Measurements from ENCODE around the gene NELL2. TPM values are rescaled to one million over a fixed set of nuclear protein-coding genes. Genes with fewer than 3 reads are reported as not detected.
A peak's percentile ranks its signal among the peaks of the same experiment; 100 is the strongest.

Gene NELL2
- total RNA-seq, 1 experiment from 2014 or later = 0.95 TPM

GRCh38 chr12:44484862-44485261 lies 391.3 kb downstream of the NELL2 start:
- DNase-seq (ENCODE audit: low read depth) = no peak

GRCh38 chr12:44477331-44477980 lies 398.7 kb downstream of the NELL2 start:
- no peak for DNase-seq (ENCODE audit: low read depth)

GRCh38 chr12:44476683-44477082 lies 399.4 kb downstream of the NELL2 start:
- no peak for DNase-seq (ENCODE audit: low read depth)

GRCh38 chr12:44465139-44465538 lies 411.0 kb downstream of the NELL2 start:
- peak; percentile 8 for DNase-seq (ENCODE audit: low read depth)

GRCh38 chr12:44464180-44464579 lies 411.9 kb downstream of the NELL2 start:
- DNase-seq (ENCODE audit: low read depth) = no peak

- no peak for DNase-seq (ENCODE audit: low read depth)
Observed at GRCh38 chr12:44462729-44463128, 413.4 kb downstream of the NELL2 start.

GRCh38 chr12:44460261-44460660 lies 415.9 kb downstream of the NELL2 start:
- no peak for DNase-seq (ENCODE audit: low read depth)

- DNase-seq (ENCODE audit: low read depth) = no peak
Observed at GRCh38 chr12:44459569-44459968, 416.5 kb downstream of the NELL2 start.

Small RNA genes within 50 kb of the gene (small RNA-seq; reads per million reads assigned to genes)
- not detected for gene RF00019

Other genes with a start within 250 kb of the NELL2 start
- gene DBX2, start 174.8 kb upstream of the NELL2 start, total RNA-seq (2014; rRNA removed; shearing (Covaris generic)) = not detected in 2 replicates

Measured in HT1080 (cell line).